Heart left ventricle (tissue), 16 donors: ENCODE measurements around the gene WDR82. TPM values are rescaled to one million over a fixed set of nuclear protein-coding genes. Genes with fewer than 3 reads are reported as not detected.

Experiments used
- ATAC-seq, 4 donors: fragments of 200-7000 bp; cut with Tn5 transposase; one replicate each; pipeline ENCODE4 v1.9.1; 2020 to 2022; ENCODE audit warnings: moderate library complexity in 4 of 4, mild to moderate bottlenecking in 3 of 4, moderate number of reproducible peaks in 1 of 4
- DNase-seq, 5 donors: peaks; one replicate each; pipeline ENCODE4 v3.0.0-alpha.2; 2020
- H3K27ac ChIP-seq, 12 donors: fragments of 200-600 bp; sonication (generic) in 4 of 12; one replicate each; pipeline versions ENCODE4 v1.5.0 to v1.8.0; 2016 to 2022; ENCODE audit warnings: mild to moderate bottlenecking in 2 of 12
- H3K27me3 ChIP-seq, 9 donors: fragments of 200-600 bp; sonication (generic) in 2 of 9; one replicate each; pipeline versions ENCODE4 v1.5.1 to v1.8.0; 2016 to 2022; ENCODE audit warnings: mild to moderate bottlenecking in 3 of 9
- H3K36me3 ChIP-seq, 9 donors: fragments of 200-600 bp; sonication (generic) in 2 of 9; one replicate each; pipeline versions ENCODE4 v1.5.0 to v1.8.0; 2018 to 2022; ENCODE audit warnings: mild to moderate bottlenecking in 2 of 9
- H3K4me1 ChIP-seq, 12 donors: fragments of 200-600 bp; sonication (generic) in 4 of 12; one replicate each; pipeline versions ENCODE4 v1.5.0 to v1.8.0; 2016 to 2022; ENCODE audit warnings: mild to moderate bottlenecking in 3 of 12
- H3K4me3 ChIP-seq, 12 donors: fragments of 200-600 bp; sonication (generic) in 4 of 12; one replicate each; pipeline versions ENCODE4 v1.5.0 to v1.8.0; 2017 to 2022; ENCODE audit warnings: mild to moderate bottlenecking in 9 of 12, moderate library complexity in 4 of 12
- H3K9me3 ChIP-seq, 12 donors: fragments of 200-600 bp; sonication (generic) in 4 of 12; one replicate each; pipeline versions ENCODE4 v1.5.0 to v1.8.0; 2016 to 2022; ENCODE audit warnings: mild to moderate bottlenecking in 1 of 12
- POLR2A ChIP-seq, 2 donors: fragments of 450-650 bp; IDR thresholded peaks; one replicate each; pipeline ENCODE4 v1.6.1; 2017; ENCODE audit warnings: antibody characterized with exemption in 2 of 2, mild to moderate bottlenecking in 2 of 2, moderate library complexity in 2 of 2
- WGBS, 4 donors: extraction: QIAGEN DNeasy Blood & Tissue Kit in 2 of 4; methylation state at CpG; one replicate each; pipeline versions ENCODE4 v1.1.5 to v1.1.7; 2013 to 2018; 5-methylcytosine and 5-hydroxymethylcytosine counted together
- intact Hi-C, 10 donors: fragments of 100-400 bp; cut with DNase I; formaldehyde crosslinking; loops; one replicate each; pipeline versions ENCODE4 v1.11.1 to v1.14.2; 2022
- polyA plus RNA-seq, 2 donors: library from polyadenylated mRNA; stranded (reverse); fragments of 200-250 nt; gene quantifications; one replicate each; pipeline ENCODE4 v1.2.3, GENCODE V29; 2013
- total RNA-seq, 9 donors: library from RNA; depleted of rRNA in 2 of 9; stranded (reverse); fragments of >200 nt in 2 of 9; fragmentation: NEBNext Ultra II Directional in 3 of 9; extraction: Animal tissue kit (Norgen Biotek cat#: 25700) in 3 of 9; gene quantifications; one replicate each; pipeline versions ENCODE4 v1.1.0 to v1.2.4, GENCODE V29; 2016 to 2023
- TF ChIP-seq, protein P1 (sequence below), 12 donors: fragments of 200-600 bp; sonication (generic) in 4 of 12; IDR thresholded peaks; one replicate each; pipeline versions ENCODE4 v1.5.0 to v1.8.0; 2018 to 2022; ENCODE audit warnings: antibody characterized with exemption in 12 of 12, mild to moderate bottlenecking in 5 of 12
- donor health status: ischemic (EF 13 %, LVEDD 7.1; RV severe dilation, severe dysfunction).
- donor health status: healthy with polysubstance abuse.
- donor health status: DM: no; HTN: yes; CAD: no.
- donor health status: DM: no; HTN: no; CAD: no.
- donor health status: ischemic (EF 25% LVEDD 6.9; RV normal size, moderate dysfunction).
- donor health status: ischemic (EF 25% LVEDD 5.7; RV mildly dilated, moderate dysfunction).
- donor health status: healthy.
- donor health status: DM: yes; HTN: yes; CAD: no.
- donor health status: ischemic (EF 35%, LVEDD 5.7; RV mildly dilated, moderate dysfunction).
- donor health status: nonischemic (EF 11% LVEDD 7.7; RV severe dilation, severe dysfunction).
- donor health status: DM: yes; HTN: yes; CAD: no.
- donor health status: PGD.
- donor health status: ischemic (EF 29% LVEDD 5.4; RV normal size, mild dysfunction).
- donor health status: nonischemic (EF 23%, LVEDD 6.1; RV moderate dilation, normal function).

WDR82 gene
- total and polyA plus RNA-seq, 11 donors, result 24.7 to 73.6 (median 61.2) TPM

DNA sequence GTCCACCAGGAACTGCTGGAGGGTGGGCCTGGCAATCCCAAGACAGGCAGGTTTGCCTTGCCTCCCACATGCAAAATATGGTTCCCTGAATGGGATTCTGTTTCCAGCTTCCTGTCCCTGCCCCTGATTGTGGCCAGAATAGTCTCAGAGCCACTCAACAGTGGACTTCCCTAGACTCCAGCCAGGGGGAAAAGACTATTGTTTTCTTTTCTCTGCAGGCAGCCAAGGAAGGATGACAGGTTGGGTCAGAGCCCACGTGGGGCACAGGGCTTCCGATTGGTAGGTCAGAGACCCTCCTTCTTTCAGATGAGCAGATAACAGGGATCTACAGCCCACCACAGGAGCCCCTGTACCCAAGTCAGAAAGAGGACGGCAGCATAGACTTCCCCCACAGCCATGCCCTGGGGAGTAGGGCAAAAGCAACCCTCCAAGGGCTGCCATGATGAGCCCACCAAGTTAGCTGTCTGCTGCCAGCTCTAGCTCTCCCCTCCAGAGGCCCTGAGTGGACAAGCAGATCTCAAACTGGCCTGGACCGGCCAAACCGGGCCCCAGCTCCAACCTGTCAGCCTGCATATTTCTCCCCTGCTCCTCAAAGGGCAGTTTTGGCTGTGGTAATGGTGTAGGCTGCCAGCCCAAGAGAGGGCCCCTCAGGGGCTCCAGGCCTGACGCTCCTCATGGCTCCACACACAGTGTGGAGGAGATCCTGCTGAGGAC lies 59.4 kb downstream of the WDR82 start:
- Histone ChIP-seq H3K36me3 (peaks cover 0 to 20% (median 18%) of the 10 kb centered on the region in 9 donors), H3K4me3 (peak overlapping the region in 6 of 12 donors; percentile 15 to 40 (median 28)), H3K27ac (peak overlapping the region; percentile 59 to 92 (median 81)), H3K27me3 (no peaks in the 10 kb centered on the region), H3K4me1 (peaks cover 5 to 64% (median 40%) of the 10 kb centered on the region in 12 donors), H3K9me3 (no peaks in the 10 kb centered on the region)
- intact Hi-C loops, result loop anchor here in 2 of 10 donors (1.0 to 5.0 kb wide), 3 partner anchors 37 to 217 kb away; partner anchors contain the start of gene POC1A (in 2 of the 2)
- WGBS, 4 donors, result 49 to 64% (median 53%) methylated on average over 5 to 6 of the region's 6 CpGs
- ATAC-seq (peak; percentile 14 to 51 (median 26)), DNase-seq (peak in 2 of 5 donors; percentile 11 to 36)
- TF ChIP-seq, protein P1, sequence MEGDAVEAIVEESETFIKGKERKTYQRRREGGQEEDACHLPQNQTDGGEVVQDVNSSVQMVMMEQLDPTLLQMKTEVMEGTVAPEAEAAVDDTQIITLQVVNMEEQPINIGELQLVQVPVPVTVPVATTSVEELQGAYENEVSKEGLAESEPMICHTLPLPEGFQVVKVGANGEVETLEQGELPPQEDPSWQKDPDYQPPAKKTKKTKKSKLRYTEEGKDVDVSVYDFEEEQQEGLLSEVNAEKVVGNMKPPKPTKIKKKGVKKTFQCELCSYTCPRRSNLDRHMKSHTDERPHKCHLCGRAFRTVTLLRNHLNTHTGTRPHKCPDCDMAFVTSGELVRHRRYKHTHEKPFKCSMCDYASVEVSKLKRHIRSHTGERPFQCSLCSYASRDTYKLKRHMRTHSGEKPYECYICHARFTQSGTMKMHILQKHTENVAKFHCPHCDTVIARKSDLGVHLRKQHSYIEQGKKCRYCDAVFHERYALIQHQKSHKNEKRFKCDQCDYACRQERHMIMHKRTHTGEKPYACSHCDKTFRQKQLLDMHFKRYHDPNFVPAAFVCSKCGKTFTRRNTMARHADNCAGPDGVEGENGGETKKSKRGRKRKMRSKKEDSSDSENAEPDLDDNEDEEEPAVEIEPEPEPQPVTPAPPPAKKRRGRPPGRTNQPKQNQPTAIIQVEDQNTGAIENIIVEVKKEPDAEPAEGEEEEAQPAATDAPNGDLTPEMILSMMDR (IDR thresholded peaks at IDR 0.05), result peak in 3 of 12 donors; percentile 16 to 25 (median 25)
- peak in 1 of 2 donors; percentile 14 for TF ChIP-seq POLR2A (IDR thresholded peaks at IDR 0.05)

DNA sequence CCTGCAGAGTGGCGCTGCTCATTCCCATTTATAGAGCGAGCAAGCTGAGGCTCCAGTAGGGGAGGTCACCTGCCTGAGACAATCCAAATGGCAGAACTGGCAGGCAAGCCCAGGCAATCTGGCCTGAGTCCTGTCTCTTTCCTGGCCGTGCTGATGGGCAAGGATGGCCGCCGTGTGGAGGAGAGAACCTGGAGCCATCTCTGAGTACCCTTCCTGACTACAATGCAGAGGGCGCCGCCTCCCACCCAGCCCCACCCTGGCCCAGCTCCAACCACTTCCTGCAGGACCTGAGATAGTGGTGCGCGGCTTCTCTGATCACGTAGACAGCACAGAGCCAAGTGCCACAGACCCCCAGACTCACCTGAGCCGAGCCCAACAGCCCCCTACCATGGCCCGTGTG lies 60.0 kb downstream of the WDR82 start:
- H3K27ac ChIP-seq, result peak overlapping the region; percentile 59 to 92 (median 81)
- DNase-seq, result no peak
- peak overlapping the region in 9 of 12 donors; percentile 14 to 40 (median 25) for H3K4me3 ChIP-seq
- H3K27me3 ChIP-seq, result no peaks in the 10 kb centered on the region
- intact Hi-C loops, result loop anchor here in 2 of 10 donors (5.0 kb wide), 2 partner anchors 66 to 216 kb away; partner anchors contain the start of gene POC1A (in 2 of the 2)
- H3K36me3 ChIP-seq, result peaks cover 0 to 26% (median 24%) of the 10 kb centered on the region in 9 donors
- peak in 1 of 4 donors; percentile 15 for ATAC-seq
- H3K4me1 ChIP-seq, result peaks cover 5 to 64% (median 40%) of the 10 kb centered on the region in 12 donors
- WGBS, 4 donors, result 52 to 66% (median 59%) methylated on average over 10 to 12 of the region's 12 CpGs
- TF ChIP-seq, protein P1 (IDR thresholded peaks at IDR 0.05), result no peak
- TF ChIP-seq POLR2A (IDR thresholded peaks at IDR 0.05), result no peak
- H3K9me3 ChIP-seq, result no peaks in the 10 kb centered on the region

DNA sequence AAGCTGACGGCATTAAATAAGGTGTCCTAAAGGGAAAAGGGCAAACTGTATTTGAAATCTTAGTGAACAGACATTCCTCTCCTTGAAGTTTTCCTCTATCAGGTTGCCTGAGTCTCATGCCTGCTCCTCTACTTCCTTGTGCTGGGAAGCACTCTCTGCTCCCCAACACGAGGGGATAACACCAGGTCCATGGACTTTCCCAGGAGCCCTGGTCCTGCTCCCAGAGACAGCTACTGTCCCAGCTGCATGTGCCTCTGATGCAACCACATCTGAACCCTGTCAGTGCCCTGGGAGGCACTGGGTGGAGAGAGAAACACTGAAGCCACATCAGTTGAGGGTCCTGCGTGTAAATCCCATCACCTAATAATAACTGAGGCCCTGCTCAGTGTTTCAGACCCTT lies 60.4 kb downstream of the WDR82 start:
- peak overlapping the region; percentile 59 to 92 (median 81) for H3K27ac ChIP-seq
- H3K9me3 ChIP-seq, result no peaks in the 10 kb centered on the region
- TF ChIP-seq, protein P1 (IDR thresholded peaks at IDR 0.05), result no peak
- no peak for TF ChIP-seq POLR2A (IDR thresholded peaks at IDR 0.05)
- peak overlapping the region in 9 of 12 donors; percentile 14 to 40 (median 25) for H3K4me3 ChIP-seq
- peaks cover 0 to 30% (median 28%) of the 10 kb centered on the region in 9 donors for H3K36me3 ChIP-seq
- ATAC-seq (no peak), DNase-seq (no peak)
- intact Hi-C loops, result loop anchor here in 2 of 10 donors (5.0 kb wide), 2 partner anchors 66 to 216 kb away; partner anchors contain the start of gene POC1A (in 2 of the 2)
- H3K4me1 ChIP-seq, result peaks cover 5 to 64% (median 40%) of the 10 kb centered on the region in 12 donors
- H3K27me3 ChIP-seq, result no peaks in the 10 kb centered on the region
- WGBS, 4 donors, result 48 to 70% (median 61%) methylated on average over 3 of the region's 3 CpGs

DNA sequence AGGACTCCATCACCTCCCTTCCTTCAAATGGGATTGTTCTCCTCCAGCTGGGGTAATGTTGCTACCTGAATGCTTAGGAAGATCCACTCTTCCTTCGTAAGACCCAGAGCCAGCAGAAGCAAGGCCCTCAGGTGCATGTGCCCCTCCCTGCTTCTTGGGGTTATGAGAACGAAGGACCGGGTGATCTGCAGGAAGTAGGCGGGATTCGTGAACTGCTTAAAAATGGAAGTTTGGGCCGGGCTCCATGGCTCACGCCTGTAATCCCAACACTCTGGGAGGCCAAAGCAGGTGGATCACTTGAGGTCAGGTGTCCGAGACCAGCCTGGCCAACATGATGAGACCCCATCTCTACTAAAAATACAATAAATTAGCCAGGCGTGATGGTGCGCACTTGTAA lies 61.0 kb downstream of the WDR82 start:
- peaks cover 0 to 37% (median 35%) of the 10 kb centered on the region in 9 donors for H3K36me3 ChIP-seq
- WGBS, 4 donors, result 59 to 69% (median 63%) methylated on average over 9 to 10 of the region's 10 CpGs
- H3K4me1 ChIP-seq, result peaks cover 5 to 63% (median 40%) of the 10 kb centered on the region in 12 donors
- no peaks in the 10 kb centered on the region for H3K9me3 ChIP-seq
- intact Hi-C loops, result loop anchor here in 2 of 10 donors (1.0 to 5.0 kb wide), 3 partner anchors 33 to 215 kb away; partner anchors contain the start of gene POC1A (in 2 of the 2)
- ATAC-seq, result no peak
- DNase-seq, result no peak
- peak overlapping the region; percentile 59 to 92 (median 81) for H3K27ac ChIP-seq
- peak overlapping the region in 1 of 12 donors; percentile 40 for H3K4me3 ChIP-seq
- no peak for TF ChIP-seq POLR2A (IDR thresholded peaks at IDR 0.05)
- H3K27me3 ChIP-seq, result no peaks in the 10 kb centered on the region
